Endothelial cell (in vitro differentiated cells): ENCODE measurements around the gene DOHH. TPM values are rescaled to one million over a fixed set of nuclear protein-coding genes. Genes with fewer than 3 reads are reported as not detected.

Experiments used
- DNase-seq: peaks from one replicate; pipeline ENCODE4 v3.0.0; 2021; ENCODE audit warnings: low spot score
- H3K27ac Mint-ChIP-seq: one replicate; pipeline ENCODE4 v1.8.0; 2021; ENCODE audit warnings: mixed read lengths, inconsistent platforms; ENCODE audit not compliant: unreplicated experiment
- H3K27me3 Mint-ChIP-seq: one replicate; pipeline ENCODE4 v1.8.0; 2021; ENCODE audit warnings: mild to moderate bottlenecking, moderate library complexity, mixed read lengths, inconsistent platforms; ENCODE audit not compliant: unreplicated experiment
- H3K36me3 Mint-ChIP-seq: one replicate; pipeline ENCODE4 v1.8.0; 2021; ENCODE audit warnings: mild to moderate bottlenecking, low read depth, mixed read lengths, inconsistent platforms; ENCODE audit not compliant: unreplicated experiment
- H3K4me1 Mint-ChIP-seq: one replicate; pipeline ENCODE4 v1.8.0; 2021; ENCODE audit warnings: mild to moderate bottlenecking, mixed read lengths, inconsistent platforms; ENCODE audit not compliant: unreplicated experiment
- H3K4me3 Mint-ChIP-seq: one replicate; pipeline ENCODE4 v1.8.0; 2021; ENCODE audit warnings: mild to moderate bottlenecking, mixed read lengths, inconsistent platforms; ENCODE audit not compliant: unreplicated experiment
- H3K9me3 Mint-ChIP-seq: one replicate; pipeline ENCODE4 v1.8.0; 2021; ENCODE audit warnings: mixed read lengths, inconsistent platforms; ENCODE audit not compliant: unreplicated experiment
- CTCF ChIP-seq: fragments of 200-600 bp; sonication (generic); IDR thresholded peaks from one replicate; pipeline ENCODE4 v1.5.0; 2021; ENCODE audit warnings: antibody characterized with exemption; ENCODE audit not compliant: unreplicated experiment
- total RNA-seq: library from RNA; stranded (reverse); fragmentation: NEBNext Ultra II Directional; extraction: Animal tissue kit (Norgen Biotek cat#: 25700); gene quantifications from one replicate; pipeline ENCODE4 v1.2.1, GENCODE V29; 2021; ENCODE audit not compliant: unreplicated experiment

The DOHH gene
- total RNA-seq, 1 donor from 2014 or later, result 8.7 TPM

- H3K27ac Mint-ChIP-seq, result no peak overlapping the region
- H3K27me3 Mint-ChIP-seq, result peaks cover 11% of the 10 kb centered on the region
- DNase-seq, result no peak
- peaks cover 3% of the 10 kb centered on the region for H3K4me1 Mint-ChIP-seq
- H3K9me3 Mint-ChIP-seq, result no peaks in the 10 kb centered on the region
- no peak for TF ChIP-seq CTCF
- peaks cover 4% of the 10 kb centered on the region for H3K36me3 Mint-ChIP-seq
- H3K4me3 Mint-ChIP-seq, result no peak overlapping the region
Observed at GRCh38 chr19:3459089-3459881, 41.2 kb downstream of the DOHH start.

GRCh38 chr19:3458229-3459088 is 42.0 kb downstream of the DOHH start:
- Mint-ChIP-seq H3K36me3 (peaks cover 4% of the 10 kb centered on the region), H3K4me1 (peaks cover 3% of the 10 kb centered on the region), H3K27me3 (peaks cover 11% of the 10 kb centered on the region), H3K9me3 (no peaks in the 10 kb centered on the region), H3K4me3 (no peak overlapping the region), H3K27ac (no peak overlapping the region)
- no peak for TF ChIP-seq CTCF
- no peak for DNase-seq

- Mint-ChIP-seq H3K4me1 (peaks cover 1% of the 10 kb centered on the region), H3K36me3 (peaks cover 5% of the 10 kb centered on the region), H3K4me3 (no peak overlapping the region), H3K9me3 (no peaks in the 10 kb centered on the region), H3K27ac (no peak overlapping the region), H3K27me3 (peaks cover 8% of the 10 kb centered on the region)
- no peak for TF ChIP-seq CTCF
- no peak for DNase-seq
Observed at GRCh38 chr19:3457528-3458228, 42.8 kb downstream of the DOHH start.

- Mint-ChIP-seq H3K36me3 (peaks cover 3% of the 10 kb centered on the region), H3K4me1 (no peaks in the 10 kb centered on the region), H3K27ac (no peak overlapping the region), H3K27me3 (peaks cover 4% of the 10 kb centered on the region), H3K4me3 (no peak overlapping the region), H3K9me3 (no peaks in the 10 kb centered on the region)
- no peak for TF ChIP-seq CTCF
- no peak for DNase-seq
Observed at GRCh38 chr19:3456925-3457527, 43.4 kb downstream of the DOHH start.
